ENCODE data around the gene EFCAB11.
"Not testable (repeated sequence)": the region's sequence is repeated elsewhere in the genome, so short reads cannot be mapped to it uniquely, and the experiment has no call there.

DNA sequence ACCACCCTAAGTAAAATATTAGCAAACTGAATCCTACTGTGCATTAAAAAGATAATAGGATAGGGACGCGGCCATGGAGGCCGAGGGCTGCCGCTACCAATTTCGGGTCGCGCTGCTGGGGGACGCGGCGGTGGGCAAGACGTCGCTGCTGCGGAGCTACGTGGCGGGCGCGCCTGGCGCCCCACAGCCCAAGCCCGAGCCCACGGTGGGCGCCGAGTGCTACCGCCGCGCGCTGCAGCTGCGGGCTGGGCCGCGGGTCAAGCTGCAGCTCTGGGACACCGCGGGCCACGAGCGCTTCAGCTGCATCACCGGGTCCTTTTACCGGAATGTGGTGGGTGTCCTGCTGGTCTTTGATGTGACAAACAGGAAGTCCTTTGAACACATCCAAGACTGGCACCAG lies 62.8 kb downstream of the EFCAB11 start:
- TF ChIP-seq, protein P1, sequence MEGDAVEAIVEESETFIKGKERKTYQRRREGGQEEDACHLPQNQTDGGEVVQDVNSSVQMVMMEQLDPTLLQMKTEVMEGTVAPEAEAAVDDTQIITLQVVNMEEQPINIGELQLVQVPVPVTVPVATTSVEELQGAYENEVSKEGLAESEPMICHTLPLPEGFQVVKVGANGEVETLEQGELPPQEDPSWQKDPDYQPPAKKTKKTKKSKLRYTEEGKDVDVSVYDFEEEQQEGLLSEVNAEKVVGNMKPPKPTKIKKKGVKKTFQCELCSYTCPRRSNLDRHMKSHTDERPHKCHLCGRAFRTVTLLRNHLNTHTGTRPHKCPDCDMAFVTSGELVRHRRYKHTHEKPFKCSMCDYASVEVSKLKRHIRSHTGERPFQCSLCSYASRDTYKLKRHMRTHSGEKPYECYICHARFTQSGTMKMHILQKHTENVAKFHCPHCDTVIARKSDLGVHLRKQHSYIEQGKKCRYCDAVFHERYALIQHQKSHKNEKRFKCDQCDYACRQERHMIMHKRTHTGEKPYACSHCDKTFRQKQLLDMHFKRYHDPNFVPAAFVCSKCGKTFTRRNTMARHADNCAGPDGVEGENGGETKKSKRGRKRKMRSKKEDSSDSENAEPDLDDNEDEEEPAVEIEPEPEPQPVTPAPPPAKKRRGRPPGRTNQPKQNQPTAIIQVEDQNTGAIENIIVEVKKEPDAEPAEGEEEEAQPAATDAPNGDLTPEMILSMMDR (IDR thresholded peaks at IDR 0.05; ENCODE audit: low read depth, low read length, poor library complexity, severe bottlenecking), result not testable (repeated sequence)
- not testable (repeated sequence) for TF ChIP-seq EZH2phosphoT487 (IDR thresholded peaks at IDR 0.05; ENCODE audit: borderline replicate concordance, low read length)
